GM12878 (cell line): Measurements from ENCODE around the gene PODN. TPM values are rescaled to one million over a fixed set of nuclear protein-coding genes. Genes with fewer than 3 reads are reported as not detected.

ENCODE experiments used
- ATAC-seq: fragments of 200-7000 bp; cut with Tn5 transposase; 3 replicates; pipeline ENCODE4 v1.9.1; 2020; ENCODE audit warnings: mild to moderate bottlenecking, moderate library complexity
- BruUV-seq: library from RNA; stranded (reverse); fragments of 400-500 nt; replicated peaks from 2 replicates; lab custom pipeline; 2021; lab: Mats Ljungman, UMichigan
- CTCF ChIA-PET: fragments of 300-600 bp; sonication (Branson Sonifier 250); formaldehyde crosslinking; extraction: SDS; loops from one replicate; lab custom pipeline; 2021; ENCODE audit warnings: inconsistent platforms; lab: Yijun Ruan, JAX
- POLR2A ChIA-PET: fragments of 350-600 bp; formaldehyde crosslinking; extraction: SDS; loops from one replicate; lab custom pipeline; 2021; ENCODE audit warnings: inconsistent platforms; lab: Charles Lee
- RAD21 ChIA-PET: fragments of 300-600 bp; sonication (Branson Sonifier 250); formaldehyde crosslinking; loops from one replicate; lab custom pipeline; 2023; ENCODE audit warnings: antibody characterized with exemption; ENCODE audit not compliant: unreplicated experiment; lab: Charles Lee
- SMC1A ChIA-PET: fragments of 300-600 bp; sonication (Branson Sonifier 250); formaldehyde crosslinking; loops from one replicate; lab custom pipeline; 2023; ENCODE audit not compliant: unreplicated experiment, uncharacterized antibody; lab: Charles Lee
- DNase-seq: peaks from one replicate; pipeline ENCODE4 v3.0.0-alpha.2; 2011; ENCODE audit warnings: low read depth, low spot score
- FAIRE-seq: peaks from 3 replicates; lab custom pipeline; 2011; peaks lifted over from hg19 to GRCh38; lab: Jason Lieb, UNC
- H2AFZ ChIP-seq: 2 replicates; pipeline ENCODE4 v1.6.0; 2011; ENCODE audit warnings: low read depth, low read length, control low read depth; ENCODE audit not compliant: control insufficient read depth
- H3K27ac ChIP-seq: 2 replicates; pipeline ENCODE4 v1.5.1; 2011; ENCODE audit warnings: control low read depth; ENCODE audit not compliant: control insufficient read depth, insufficient read depth
- H3K27me3 ChIP-seq, 2 experiments: replicated peaks in 1 of 2; 2 replicates each; pipeline versions ENCODE4 v1.6.0 to v1.6.1; 2011; ENCODE audit warnings: low read length in 1 of 2; ENCODE audit not compliant: control insufficient read depth in 2 of 2, insufficient read depth in 2 of 2
- H3K36me3 ChIP-seq, 2 experiments: 2 replicates each; pipeline ENCODE4 v1.5.1; 2011; ENCODE audit warnings: low read length in 1 of 2; ENCODE audit not compliant: control insufficient read depth in 2 of 2, insufficient read depth in 2 of 2
- H3K4me1 ChIP-seq: 2 replicates; pipeline ENCODE4 v1.6.1; 2011; ENCODE audit warnings: mild to moderate bottlenecking, low read length, moderate library complexity, mixed read lengths; ENCODE audit not compliant: control insufficient read depth, insufficient read depth
- H3K4me2 ChIP-seq: 2 replicates; pipeline ENCODE4 v1.6.0; 2011; ENCODE audit warnings: control low read depth; ENCODE audit not compliant: control insufficient read depth, insufficient read depth
- H3K4me3 ChIP-seq: fragments of 200-600 bp; sonication (generic); 2 replicates; pipeline ENCODE4 v1.5.1; 2016
- H3K79me2 ChIP-seq: 2 replicates; pipeline ENCODE4 v1.6.0; 2011; ENCODE audit warnings: low read length; ENCODE audit not compliant: control insufficient read depth, insufficient read depth
- H3K9ac ChIP-seq: 2 replicates; pipeline ENCODE4 v1.8.0; 2011; ENCODE audit warnings: low read length, control low read depth, mixed read lengths; ENCODE audit not compliant: control insufficient read depth, insufficient read depth
- H3K9me3 ChIP-seq: replicated peaks from 3 replicates; pipeline ENCODE4 v1.5.1; 2011; ENCODE audit warnings: mild to moderate bottlenecking, low read length; ENCODE audit not compliant: control insufficient read depth, insufficient read depth
- H4K20me1 ChIP-seq: 2 replicates; pipeline ENCODE4 v1.6.0; 2011; ENCODE audit not compliant: control insufficient read depth, insufficient read depth
- ASH2L ChIP-seq: fragments of 300-600, 200-600 bp; sonication (generic); IDR thresholded peaks from 2 replicates; pipeline ENCODE4 v1.6.1; 2017; ENCODE audit warnings: low read depth, mild to moderate bottlenecking, borderline replicate concordance
- BMI1 ChIP-seq: fragments of 450-650 bp; IDR thresholded peaks from 2 replicates; pipeline ENCODE4 v1.6.1; 2016; ENCODE audit warnings: mild to moderate bottlenecking, moderate library complexity, borderline replicate concordance
- FOXK2 ChIP-seq: fragments of 450-650 bp; IDR thresholded peaks from 2 replicates; pipeline ENCODE4 v1.6.1; 2017; ENCODE audit warnings: mild to moderate bottlenecking, moderate library complexity
- HDAC6 ChIP-seq: fragments of 200-600 bp; sonication (generic); IDR thresholded peaks from one replicate; pipeline ENCODE4 v1.8.0; 2017; ENCODE audit warnings: antibody characterized with exemption; ENCODE audit not compliant: unreplicated experiment
- RAD21 ChIP-seq: IDR thresholded peaks from 2 replicates; pipeline ENCODE4 v1.6.1; 2011; ENCODE audit warnings: mild to moderate bottlenecking, low read depth, low read length, moderate library complexity; ENCODE audit not compliant: insufficient read depth
- SUPT20H ChIP-seq: IDR thresholded peaks from 2 replicates; pipeline ENCODE4 v1.6.1; 2011; ENCODE audit warnings: low read depth, mild to moderate bottlenecking, low read length, moderate library complexity, borderline replicate concordance; ENCODE audit not compliant: control insufficient read depth
- ZNF687 ChIP-seq: fragments of 450-650 bp; IDR thresholded peaks from 2 replicates; pipeline ENCODE4 v1.6.1; 2017; ENCODE audit warnings: mild to moderate bottlenecking, moderate library complexity
- WGBS: methylation state at CpG from one replicate; pipeline ENCODE4 v1.1.6; 2016; ENCODE audit warnings: low lambda C conversion rate; ENCODE audit not compliant: insufficient replicate concordance, insufficient coverage; ENCODE audit errors: missing lambda C conversion rate; 5-methylcytosine and 5-hydroxymethylcytosine counted together
- in situ Hi-C: fragments of 300-500 bp; cut with MboI; formaldehyde crosslinking; loops from 9 replicates; pipeline ENCODE4 v1.14.3; 2018; ENCODE audit warnings: mixed read lengths
- intact Hi-C: fragments of 100-400 bp; cut with micrococcal nuclease; formaldehyde crosslinking; loops from one replicate; pipeline ENCODE4 v1.14.2; 2022; ENCODE audit not compliant: unreplicated experiment
- polyA plus RNA-seq, 11 experiments: library from polyadenylated mRNA; depleted of rRNA in 4 of 11; unstranded in 6 of 11; stranded (reverse) in 5 of 11; fragments of >200 nt; fragmentation: Nextera tagmentation in 4 of 11; fragmentation: Illumina TruSeq in 1 of 11; extraction: Ambion mirVana in 4 of 11; extraction: Trizol in 1 of 11; gene quantifications; 1 replicate in 1 of 11; 2 replicates in 10 of 11; pipeline versions ENCODE4 v1.2.1 to v1.2.3, GENCODE V29; 2011 to 2016; ENCODE audit warnings: inconsistent platforms in 2 of 11, missing spikeins in 2 of 11, low read depth in 1 of 11
- total RNA-seq, 4 experiments: library from RNA; depleted of rRNA in 3 of 4; stranded (reverse); fragments of >200 nt in 3 of 4; fragmentation: Illumina TruSeq in 1 of 4; extraction: Trizol in 1 of 4; gene quantifications; 2 replicates each; pipeline versions ENCODE4 v1.2.1 to v1.2.3, GENCODE V29; 2013 to 2021

PODN gene
- total and polyA plus RNA-seq, 10 of the 15 experiments (the other 5 are each of a cell fraction or from before 2014, with no cell fraction given): 0.10 TPM; not detected in 9

- Histone ChIP-seq H3K27me3 (no peaks in the 10 kb centered on the region; a peak in 1 of 4 replicates), H3K9ac (no peak overlapping the region), H3K79me2 (no peaks in the 10 kb centered on the region), H3K4me1 (no peaks in the 10 kb centered on the region), H3K27ac (no peak overlapping the region), H3K9me3 (no peaks in the 10 kb centered on the region; the same call in 2 of the 3 replicates), H3K36me3 (no peaks in the 10 kb centered on the region), H2AFZ (no peak overlapping the region), H3K4me2 (no peak overlapping the region), H3K4me3 (no peak overlapping the region), H4K20me1 (no peaks in the 10 kb centered on the region)
- no peak for DNase-seq
- 20% methylated on average over 20 of the region's 20 CpGs for WGBS
- intact Hi-C loops: no loop called here
- CTCF ChIA-PET: no interaction called here
- RAD21 ChIA-PET: no interaction called here
- SMC1A ChIA-PET: no interaction called here
- no TSS peak for BruUV-seq
- no peak for ATAC-seq
- in situ Hi-C loops: no loop called here
- no peak for FAIRE-seq
- TF ChIP-seq FOXK2: no peak
- TF ChIP-seq SUPT20H: no peak
- POLR2A ChIA-PET: no interaction called here
Observed at GRCh38 chr1:53115403-53116306, 53.6 kb downstream of the PODN start.

GRCh38 chr1:53116307-53116810 is 54.3 kb downstream of the PODN start:
- Histone ChIP-seq H4K20me1 (no peaks in the 10 kb centered on the region), H3K79me2 (no peaks in the 10 kb centered on the region), H2AFZ (no peak overlapping the region), H3K36me3 (no peaks in the 10 kb centered on the region), H3K4me2 (no peak overlapping the region), H3K4me1 (no peaks in the 10 kb centered on the region), H3K4me3 (no peak overlapping the region), H3K27me3 (no peaks in the 10 kb centered on the region; a peak in 1 of 4 replicates), H3K9ac (no peak overlapping the region), H3K9me3 (no peaks in the 10 kb centered on the region; the same call in 2 of the 3 replicates), H3K27ac (no peak overlapping the region)
- ChIA-PET RAD21 (no interaction called here), CTCF (no interaction called here), SMC1A (no interaction called here), POLR2A (no interaction called here)
- 28% methylated on average over 9 of the region's 9 CpGs for WGBS
- TF ChIP-seq BMI1: no peak
- no peak for TF ChIP-seq RAD21
- TF ChIP-seq ZNF687: no peak
- TF ChIP-seq HDAC6: no peak
- no peak for TF ChIP-seq ASH2L
- BruUV-seq: no TSS peak
- intact Hi-C loops: no loop called here
- in situ Hi-C loops: no loop called here
- FAIRE-seq (no peak), DNase-seq (no peak), ATAC-seq (no peak)
